GM06990 (cell line): ENCODE data around the gene FAM117A.

ENCODE experiments used
- DNase-seq: peaks from one replicate; pipeline ENCODE4 v3.0.0-alpha.2; 2011; ENCODE audit not compliant: insufficient read length; ENCODE audit errors: extremely low read depth
- H3K27me3 ChIP-seq: replicated peaks from 2 replicates; pipeline ENCODE4 v1.6.0; 2011; ENCODE audit warnings: low read length; ENCODE audit not compliant: control insufficient read depth, insufficient read depth
- H3K36me3 ChIP-seq: 2 replicates; pipeline ENCODE4 v1.5.1; 2011; ENCODE audit warnings: low read length; ENCODE audit not compliant: control insufficient read depth, insufficient read depth
- H3K4me3 ChIP-seq: replicated peaks from 2 replicates; pipeline ENCODE4 v1.5.1; 2011; ENCODE audit warnings: low read depth, mild to moderate bottlenecking, control low read depth, low read length
- TF ChIP-seq, protein P1 (sequence below): IDR thresholded peaks from 2 replicates; pipeline ENCODE4 v1.5.1; 2011; ENCODE audit warnings: low read length, control low read depth, mild to moderate bottlenecking, inconsistent platforms; ENCODE audit not compliant: insufficient read depth, poor library complexity, severe bottlenecking

The FAM117A gene

DNA sequence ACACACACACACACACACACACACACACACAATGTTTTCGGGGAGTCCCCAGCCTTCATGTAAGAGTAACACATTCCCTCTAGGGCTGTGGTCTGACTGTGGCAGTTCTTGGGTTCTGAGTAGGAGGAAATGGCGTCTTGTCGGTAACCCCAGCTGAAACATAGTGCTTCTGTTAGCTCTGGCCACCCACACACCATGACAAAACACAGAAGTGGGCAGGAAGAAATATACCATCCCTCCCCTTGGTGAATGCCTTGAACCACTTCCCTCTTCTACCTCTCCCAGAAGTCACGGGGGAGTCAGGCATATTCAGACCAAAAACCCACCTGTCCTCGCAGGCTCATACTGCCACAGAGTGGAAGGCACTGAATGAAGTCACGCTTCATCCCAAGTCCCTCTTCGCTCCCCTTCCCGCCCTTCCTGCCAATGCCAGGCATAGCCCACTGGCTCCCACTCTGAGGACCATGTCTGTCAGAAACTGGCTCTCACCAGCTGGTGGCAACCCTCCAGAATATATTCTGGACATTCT, 67.6 kb downstream of the FAM117A start:
- Histone ChIP-seq H3K27me3 (no peaks in the 10 kb centered on the region), H3K4me3 (no peak overlapping the region), H3K36me3 (peaks cover 12% of the 10 kb centered on the region)
- peak; percentile 55 for DNase-seq
- TF ChIP-seq, protein P1, sequence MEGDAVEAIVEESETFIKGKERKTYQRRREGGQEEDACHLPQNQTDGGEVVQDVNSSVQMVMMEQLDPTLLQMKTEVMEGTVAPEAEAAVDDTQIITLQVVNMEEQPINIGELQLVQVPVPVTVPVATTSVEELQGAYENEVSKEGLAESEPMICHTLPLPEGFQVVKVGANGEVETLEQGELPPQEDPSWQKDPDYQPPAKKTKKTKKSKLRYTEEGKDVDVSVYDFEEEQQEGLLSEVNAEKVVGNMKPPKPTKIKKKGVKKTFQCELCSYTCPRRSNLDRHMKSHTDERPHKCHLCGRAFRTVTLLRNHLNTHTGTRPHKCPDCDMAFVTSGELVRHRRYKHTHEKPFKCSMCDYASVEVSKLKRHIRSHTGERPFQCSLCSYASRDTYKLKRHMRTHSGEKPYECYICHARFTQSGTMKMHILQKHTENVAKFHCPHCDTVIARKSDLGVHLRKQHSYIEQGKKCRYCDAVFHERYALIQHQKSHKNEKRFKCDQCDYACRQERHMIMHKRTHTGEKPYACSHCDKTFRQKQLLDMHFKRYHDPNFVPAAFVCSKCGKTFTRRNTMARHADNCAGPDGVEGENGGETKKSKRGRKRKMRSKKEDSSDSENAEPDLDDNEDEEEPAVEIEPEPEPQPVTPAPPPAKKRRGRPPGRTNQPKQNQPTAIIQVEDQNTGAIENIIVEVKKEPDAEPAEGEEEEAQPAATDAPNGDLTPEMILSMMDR = no peak

DNA sequence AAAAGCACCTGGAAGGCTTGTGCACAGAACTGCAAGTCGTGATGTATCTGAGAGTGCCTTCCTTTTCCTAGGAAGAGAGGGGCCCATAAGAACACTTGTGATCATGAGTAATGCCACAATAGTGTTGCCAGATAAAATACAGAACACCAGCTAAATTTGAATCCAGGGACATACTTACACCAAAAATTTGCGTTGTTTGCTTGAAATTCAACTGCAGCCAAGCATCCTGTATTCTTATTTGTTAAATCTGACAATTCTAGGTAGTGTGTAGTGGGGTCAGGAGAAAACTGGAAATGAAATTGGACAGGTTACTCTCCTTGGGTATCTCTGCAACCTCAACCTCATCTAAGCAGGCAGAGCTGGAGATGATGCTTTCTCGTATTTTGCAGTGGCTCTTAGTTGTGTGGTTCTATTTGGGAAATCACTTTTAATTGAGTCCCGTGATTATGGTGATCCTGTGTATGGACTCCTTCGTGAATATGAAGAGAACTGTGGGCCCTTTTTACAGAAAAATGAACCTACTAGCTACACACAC, 68.2 kb downstream of the FAM117A start:
- DNase-seq = no peak
- TF ChIP-seq, protein P1 = no peak
- peaks cover 10% of the 10 kb centered on the region for H3K36me3 ChIP-seq
- no peaks in the 10 kb centered on the region for H3K27me3 ChIP-seq
- no peak overlapping the region for H3K4me3 ChIP-seq

DNA sequence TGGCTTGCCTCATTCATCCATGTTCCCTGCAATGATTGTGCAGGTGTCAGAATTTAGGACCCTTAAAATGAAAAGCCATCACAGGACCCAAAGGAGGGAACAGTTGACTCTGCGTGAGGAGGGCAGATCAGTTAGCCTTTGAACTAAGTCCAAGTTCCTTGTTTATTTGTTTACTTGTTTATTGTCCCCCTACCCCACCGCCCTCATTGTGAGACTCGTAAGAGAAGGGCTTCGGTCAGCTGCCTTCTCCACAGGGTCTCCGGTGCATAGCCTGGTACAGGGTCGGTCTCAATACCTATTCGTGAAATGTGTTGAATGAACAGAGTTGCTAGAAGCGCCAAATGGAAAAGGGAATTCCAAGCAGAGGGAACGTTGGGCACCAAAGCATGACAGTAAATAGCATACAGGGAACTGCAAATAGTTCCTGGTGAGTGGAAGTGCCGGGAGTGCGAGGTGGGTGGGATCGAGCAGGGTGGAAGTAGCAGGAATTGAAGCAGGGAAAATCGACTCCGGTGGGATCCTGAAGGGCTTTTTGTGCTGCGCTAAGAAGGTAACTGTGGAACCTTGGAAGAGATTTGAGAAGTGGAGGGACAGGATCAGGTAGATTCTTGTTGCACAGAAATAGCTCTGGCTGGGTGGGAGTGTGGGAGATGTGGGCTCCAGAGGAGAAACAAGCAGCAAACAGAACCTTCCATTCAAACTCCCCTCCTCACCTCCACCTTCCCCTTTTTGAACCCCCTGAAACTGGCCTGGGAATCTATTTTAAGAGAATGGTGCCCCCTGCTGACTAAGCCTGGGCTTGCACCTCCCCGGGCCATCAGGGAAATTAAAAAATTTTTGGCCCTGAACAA, 68.9 kb downstream of the FAM117A start:
- no peak overlapping the region for H3K4me3 ChIP-seq
- peak; percentile 38 for DNase-seq
- peaks cover 5% of the 10 kb centered on the region for H3K36me3 ChIP-seq
- TF ChIP-seq, protein P1 = peak; percentile 87
- H3K27me3 ChIP-seq = no peaks in the 10 kb centered on the region

DNA sequence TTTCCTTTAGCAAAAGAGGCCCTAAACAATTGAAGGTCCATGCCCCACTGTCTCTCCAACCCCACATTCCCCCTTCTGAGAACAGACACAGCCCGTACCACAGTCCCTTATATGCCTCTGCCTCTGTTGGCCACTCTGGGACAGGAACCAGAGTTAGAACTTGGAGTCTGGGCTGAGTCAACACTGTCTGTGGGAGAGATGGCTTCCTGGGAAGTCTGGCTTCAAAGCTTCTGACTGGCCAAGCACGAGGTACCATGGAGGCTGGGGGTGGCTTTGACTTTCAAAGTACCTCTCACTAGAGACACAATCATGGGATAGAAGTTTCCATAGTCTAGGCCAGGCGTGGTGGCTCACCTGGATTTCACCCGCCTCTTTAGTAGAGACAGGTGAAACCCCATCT, 71.2 kb downstream of the FAM117A start:
- DNase-seq = no peak
- no peaks in the 10 kb centered on the region for H3K36me3 ChIP-seq
- no peaks in the 10 kb centered on the region for H3K27me3 ChIP-seq
- TF ChIP-seq, protein P1 = no peak
- no peak overlapping the region for H3K4me3 ChIP-seq

DNA sequence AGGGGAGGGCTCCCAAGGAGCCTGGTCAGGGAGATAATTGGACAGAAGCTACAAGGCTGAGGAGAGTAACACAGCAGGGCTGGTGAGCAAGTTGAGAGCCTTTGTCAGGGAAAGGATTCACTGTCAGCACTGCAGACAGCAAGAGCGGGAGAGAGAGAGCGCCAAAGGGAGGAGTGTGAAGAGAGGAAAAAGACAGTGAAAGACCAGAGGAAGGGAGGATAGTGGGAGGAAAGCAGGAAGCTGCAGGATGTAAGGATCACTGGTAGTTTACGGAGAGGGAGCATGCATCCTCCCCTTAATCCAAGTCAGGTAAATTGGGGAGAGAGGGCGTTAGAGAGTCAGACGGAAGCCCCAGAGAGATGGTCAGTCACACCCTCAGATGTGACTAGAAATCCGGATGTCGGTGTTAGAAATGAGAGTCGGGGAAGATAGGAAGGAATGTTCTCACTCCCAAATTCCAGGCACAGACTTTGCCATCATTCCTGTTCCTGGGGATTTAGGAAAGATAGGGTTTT, 72.2 kb downstream of the FAM117A start:
- TF ChIP-seq, protein P1 = no peak
- Histone ChIP-seq H3K4me3 (no peak overlapping the region), H3K36me3 (no peaks in the 10 kb centered on the region), H3K27me3 (no peaks in the 10 kb centered on the region)
- DNase-seq = no peak
